Epithelial cell of prostate (primary cell): ENCODE data around the gene KDM4B.
"Not testable (repeated sequence)": the region's sequence is repeated elsewhere in the genome, so short reads cannot be mapped to it uniquely, and the experiment has no call there.

Experiments
- DNase-seq: peaks from one replicate; pipeline ENCODE4 v3.0.0-alpha.2; 2011; ENCODE audit warnings: low read depth, low spot score
- H3K27ac ChIP-seq: fragments of 450-650 bp; 2 replicates; pipeline ENCODE4 v1.5.1; 2017; ENCODE audit warnings: mild to moderate bottlenecking

KDM4B gene

GRCh38 chr19:4968462-4969291 lies at the start of gene KDM4B:
KDM4B (plus strand) TSS chr19:4969113; CDS start chr19:5032891, 63,778 bp downstream.
- H3K27ac ChIP-seq: peak within 1 kb of the TSS; percentile 66
- DNase-seq: peak; percentile 98

- H3K27ac ChIP-seq: no peak overlapping the region
- DNase-seq: no peak
Observed at GRCh38 chr19:4922530-4923275, 46.2 kb upstream of the KDM4B start.

GRCh38 chr19:4923276-4923747 lies 45.6 kb upstream of the KDM4B start:
- no peak for DNase-seq
- no peak overlapping the region for H3K27ac ChIP-seq

- DNase-seq: no peak
Observed at GRCh38 chr19:4929186-4929585, 39.7 kb upstream of the KDM4B start.

GRCh38 chr19:4930664-4931063 lies 38.2 kb upstream of the KDM4B start:
- no peak for DNase-seq
- no peak overlapping the region for H3K27ac ChIP-seq

More at GRCh38 chr19:4929186-4929585, 39.7 kb upstream of the KDM4B start:
- H3K27ac ChIP-seq: no peak overlapping the region

- DNase-seq: no peak
- H3K27ac ChIP-seq: no peak overlapping the region
Observed at GRCh38 chr19:4932711-4933110, 36.2 kb upstream of the KDM4B start.

GRCh38 chr19:4933528-4933927 lies 35.4 kb upstream of the KDM4B start:
- DNase-seq: peak; percentile 51
- no peak overlapping the region for H3K27ac ChIP-seq

- H3K27ac ChIP-seq: no peak overlapping the region
- DNase-seq: no peak
Observed at GRCh38 chr19:4935444-4935843, 33.5 kb upstream of the KDM4B start.

- no peak for DNase-seq
- no peak overlapping the region for H3K27ac ChIP-seq
Observed at GRCh38 chr19:4937060-4937459, 31.9 kb upstream of the KDM4B start.

GRCh38 chr19:4938461-4938860 lies 30.5 kb upstream of the KDM4B start:
- DNase-seq, H3K27ac ChIP-seq: not testable (repeated sequence)

GRCh38 chr19:4939466-4939865 lies 29.4 kb upstream of the KDM4B start:
- no peak overlapping the region for H3K27ac ChIP-seq
- DNase-seq: no peak

- H3K27ac ChIP-seq, DNase-seq: not testable (repeated sequence)
Observed at GRCh38 chr19:4941638-4942169, 27.2 kb upstream of the KDM4B start.

GRCh38 chr19:4950650-4951049 lies 18.3 kb upstream of the KDM4B start:
- not testable (repeated sequence) for DNase-seq, H3K27ac ChIP-seq

GRCh38 chr19:4951656-4952055 lies 17.3 kb upstream of the KDM4B start:
- no peak for DNase-seq
- no peak overlapping the region for H3K27ac ChIP-seq

- no peak for DNase-seq
- no peak overlapping the region for H3K27ac ChIP-seq
Observed at GRCh38 chr19:4952945-4953344, 16.0 kb upstream of the KDM4B start.

GRCh38 chr19:4954320-4955149 lies 14.4 kb upstream of the KDM4B start:
- not testable (repeated sequence) for DNase-seq, H3K27ac ChIP-seq

GRCh38 chr19:4955274-4955673 lies 13.6 kb upstream of the KDM4B start:
- DNase-seq: no peak
- no peak overlapping the region for H3K27ac ChIP-seq

- DNase-seq: no peak
- H3K27ac ChIP-seq: no peak overlapping the region
Observed at GRCh38 chr19:4957981-4958380, 10.9 kb upstream of the KDM4B start.

- DNase-seq: no peak
- H3K27ac ChIP-seq: no peak overlapping the region
Observed at GRCh38 chr19:4962085-4962619, 6.8 kb upstream of the KDM4B start.

- no peak overlapping the region for H3K27ac ChIP-seq
- DNase-seq: no peak
Observed at GRCh38 chr19:4965061-4965460, 3.9 kb upstream of the KDM4B start.
